Fibroblast of pulmonary artery (primary cell): ENCODE measurements around the gene UIMC1.

ENCODE experiments used
- DNase-seq: peaks from one replicate; pipeline ENCODE4 v3.0.0-alpha.2; 2010; ENCODE audit warnings: low read depth
- H3K4me3 ChIP-seq: replicated peaks from 2 replicates; pipeline ENCODE4 v1.5.1; 2011; ENCODE audit warnings: low read depth, mild to moderate bottlenecking, control low read depth, low read length, moderate library complexity
- TF ChIP-seq, protein P1 (sequence below): IDR thresholded peaks from 2 replicates; pipeline ENCODE4 v1.5.1; 2011; ENCODE audit warnings: mild to moderate bottlenecking, control low read depth, low read length, inconsistent platforms; ENCODE audit errors: missing control alignments

The UIMC1 gene

GRCh38 chr5:176922817-176923216 lies 83.8 kb downstream of the UIMC1 start:
- H3K4me3 ChIP-seq: no peak overlapping the region
- TF ChIP-seq, protein P1, sequence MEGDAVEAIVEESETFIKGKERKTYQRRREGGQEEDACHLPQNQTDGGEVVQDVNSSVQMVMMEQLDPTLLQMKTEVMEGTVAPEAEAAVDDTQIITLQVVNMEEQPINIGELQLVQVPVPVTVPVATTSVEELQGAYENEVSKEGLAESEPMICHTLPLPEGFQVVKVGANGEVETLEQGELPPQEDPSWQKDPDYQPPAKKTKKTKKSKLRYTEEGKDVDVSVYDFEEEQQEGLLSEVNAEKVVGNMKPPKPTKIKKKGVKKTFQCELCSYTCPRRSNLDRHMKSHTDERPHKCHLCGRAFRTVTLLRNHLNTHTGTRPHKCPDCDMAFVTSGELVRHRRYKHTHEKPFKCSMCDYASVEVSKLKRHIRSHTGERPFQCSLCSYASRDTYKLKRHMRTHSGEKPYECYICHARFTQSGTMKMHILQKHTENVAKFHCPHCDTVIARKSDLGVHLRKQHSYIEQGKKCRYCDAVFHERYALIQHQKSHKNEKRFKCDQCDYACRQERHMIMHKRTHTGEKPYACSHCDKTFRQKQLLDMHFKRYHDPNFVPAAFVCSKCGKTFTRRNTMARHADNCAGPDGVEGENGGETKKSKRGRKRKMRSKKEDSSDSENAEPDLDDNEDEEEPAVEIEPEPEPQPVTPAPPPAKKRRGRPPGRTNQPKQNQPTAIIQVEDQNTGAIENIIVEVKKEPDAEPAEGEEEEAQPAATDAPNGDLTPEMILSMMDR: no peak

DNA sequence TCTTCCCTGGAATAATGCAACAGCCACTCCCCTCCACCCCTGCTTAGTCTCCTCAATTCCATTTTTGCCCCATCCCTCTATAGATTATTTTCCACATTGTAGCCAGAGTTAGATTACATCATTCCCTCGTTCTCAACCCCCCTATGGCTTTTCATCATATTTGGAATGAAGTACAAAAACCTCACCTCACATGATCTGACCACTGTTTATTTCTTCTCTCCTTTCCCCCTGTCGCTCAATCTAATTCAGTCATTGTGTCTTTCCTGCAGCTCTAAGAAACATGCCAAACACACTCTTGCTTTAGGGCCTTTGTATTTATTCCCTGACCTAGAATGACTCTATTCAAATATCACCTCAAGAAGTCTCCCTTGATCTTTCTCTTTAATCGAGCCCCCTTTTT lies 84.9 kb downstream of the UIMC1 start:
- H3K4me3 ChIP-seq: no peak overlapping the region
- TF ChIP-seq, protein P1: no peak
- DNase-seq: no peak

More at GRCh38 chr5:176922817-176923216, 83.8 kb downstream of the UIMC1 start:
- DNase-seq: no peak

DNA sequence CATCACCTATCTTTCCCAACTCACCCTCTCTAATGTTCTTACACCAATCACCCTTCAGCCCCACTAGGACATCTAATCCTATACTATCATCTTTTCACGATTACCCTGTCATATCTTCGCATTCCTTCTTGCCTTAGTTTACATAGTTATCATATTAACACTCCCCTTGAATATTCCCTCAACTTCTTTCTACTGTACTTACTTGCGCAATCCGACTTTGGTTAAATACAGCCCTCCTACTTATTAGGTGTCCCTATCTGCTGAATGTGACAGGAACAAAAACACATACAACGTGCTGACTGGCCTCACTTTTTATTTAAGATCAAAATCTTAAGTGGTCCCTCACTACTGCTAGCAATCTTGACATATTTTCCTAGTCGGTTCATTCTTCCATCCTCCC lies 88.0 kb downstream of the UIMC1 start:
- DNase-seq: no peak
- TF ChIP-seq, protein P1: no peak
- no peak overlapping the region for H3K4me3 ChIP-seq

DNA sequence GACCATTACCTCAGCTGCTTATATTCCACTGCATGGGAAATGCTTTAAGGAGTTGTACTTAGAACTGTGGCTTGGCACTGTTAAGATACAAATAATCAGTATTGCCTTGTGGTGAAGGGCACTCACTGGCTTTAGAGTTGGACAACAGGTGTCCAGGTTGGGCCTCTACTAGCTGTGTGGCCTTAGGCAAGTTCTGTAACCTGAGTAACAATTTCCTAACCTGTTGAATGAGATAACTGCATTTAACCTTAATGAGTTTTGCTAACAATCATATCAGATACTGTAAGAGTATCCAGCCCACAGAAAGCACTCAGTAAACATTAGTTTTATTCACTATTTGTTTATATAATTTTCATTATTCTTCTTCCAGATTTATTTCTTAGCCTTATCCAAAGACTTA lies 90.2 kb downstream of the UIMC1 start:
- TF ChIP-seq, protein P1: no peak
- DNase-seq: no peak
- H3K4me3 ChIP-seq: no peak overlapping the region

DNA sequence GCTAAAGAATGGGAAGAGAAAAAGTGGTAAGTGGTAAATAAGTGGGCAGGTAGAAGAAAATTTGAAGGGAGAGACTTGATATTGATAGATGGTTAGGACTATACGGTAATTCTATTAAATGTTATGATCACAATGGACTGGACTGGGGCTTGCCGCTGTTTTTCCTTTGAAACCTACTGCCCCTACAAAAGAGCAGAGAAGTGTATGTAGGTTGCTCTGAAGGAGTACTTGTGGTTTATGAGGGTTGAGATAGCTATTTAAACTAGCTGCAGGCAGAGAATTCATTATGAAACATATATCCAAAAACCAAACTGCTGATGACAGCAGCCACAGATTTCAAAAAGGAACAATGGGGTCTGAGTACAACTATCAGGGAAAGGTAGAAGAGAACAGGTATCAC lies 90.7 kb downstream of the UIMC1 start:
- no peak for DNase-seq
- no peak overlapping the region for H3K4me3 ChIP-seq
- TF ChIP-seq, protein P1: no peak

DNA sequence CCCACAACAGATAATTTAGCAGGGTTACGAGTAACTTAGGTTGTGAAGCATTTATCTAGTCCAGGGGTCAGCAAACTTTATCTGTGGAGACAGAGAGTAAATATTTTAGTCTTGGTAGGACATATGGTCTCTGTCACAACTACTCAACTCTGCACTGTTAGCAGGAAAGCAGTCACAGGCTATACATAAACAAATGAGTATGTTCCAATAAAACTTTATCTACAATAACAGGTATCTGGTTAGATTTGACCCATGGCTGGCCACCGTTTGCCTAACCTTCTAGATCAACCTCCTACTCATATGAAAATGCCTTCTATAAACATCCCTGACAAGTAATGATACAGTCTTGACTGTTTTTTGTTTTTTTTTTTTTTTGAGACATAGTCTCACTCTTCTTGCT lies 94.5 kb downstream of the UIMC1 start:
- no peak for DNase-seq
- TF ChIP-seq, protein P1: no peak

DNA sequence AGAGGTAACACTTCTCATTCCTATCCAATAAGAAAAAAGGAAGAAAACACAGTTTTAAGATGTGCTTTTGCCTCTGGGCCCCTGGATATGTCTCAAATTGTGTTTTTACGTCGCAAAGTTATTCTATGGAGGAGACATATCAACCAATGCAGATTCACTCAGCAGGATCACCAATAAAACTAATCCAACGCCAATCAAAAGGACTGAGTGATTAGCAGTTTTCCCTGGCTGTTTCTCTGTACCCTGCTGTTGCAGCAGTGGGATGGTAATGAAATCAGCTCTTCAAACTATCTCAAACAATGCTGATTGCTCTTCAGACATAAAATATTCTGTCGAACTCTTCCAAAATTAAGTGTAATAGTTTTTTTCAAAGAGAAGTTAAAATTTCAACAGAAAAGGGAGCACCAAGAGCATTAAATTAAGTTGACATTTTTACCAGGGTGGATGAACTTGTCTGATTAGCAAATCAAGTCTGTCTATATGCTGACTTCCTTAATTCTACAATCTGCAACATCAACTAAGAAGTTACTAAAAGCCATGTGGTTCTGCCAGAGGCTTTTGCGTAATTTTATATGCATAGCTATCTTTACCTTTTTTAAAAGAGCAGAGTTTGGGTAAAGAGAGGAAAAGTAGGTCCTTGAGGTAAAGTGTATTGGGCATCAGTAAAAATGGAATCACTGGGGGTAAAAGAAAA lies 97.8 kb downstream of the UIMC1 start:
- H3K4me3 ChIP-seq: no peak overlapping the region
- DNase-seq: no peak
- TF ChIP-seq, protein P1: no peak

More for the DNA sequence above, 94.5 kb downstream of the UIMC1 start:
- no peak overlapping the region for H3K4me3 ChIP-seq
